H1 (cell line): ENCODE data around the gene VSTM2B. TPM values are rescaled to one million over a fixed set of nuclear protein-coding genes. Genes with fewer than 3 reads are reported as not detected.

Experiments used
- ATF2 ChIP-seq: IDR thresholded peaks from 2 replicates; pipeline ENCODE4 v1.6.1; 2012; ENCODE audit warnings: low read length, inconsistent platforms
- CHD1 ChIP-seq: IDR thresholded peaks from 2 replicates; pipeline ENCODE4 v1.6.1; 2012; ENCODE audit warnings: low read depth, low read length, improper control_type of control experiment
- HDAC6 ChIP-seq: IDR thresholded peaks from one replicate; pipeline ENCODE4 v1.7.1; 2012; ENCODE audit warnings: low read depth, mild to moderate bottlenecking, inconsistent platforms, low read length, moderate library complexity
- JUND ChIP-seq: IDR thresholded peaks from 2 replicates; pipeline ENCODE4 v1.6.1; 2011; ENCODE audit warnings: mild to moderate bottlenecking, improper control_type of control experiment, low read length
- KDM5A ChIP-seq: fragments of 200-600 bp; IDR thresholded peaks from 2 replicates; pipeline ENCODE4 v1.7.1; 2012; ENCODE audit warnings: mild to moderate bottlenecking, low read length, inconsistent platforms, mixed read lengths
- RNF2 ChIP-seq: fragments of 200-900, 300-1000 bp; sonication (generic); IDR thresholded peaks from 2 replicates; pipeline ENCODE4 v1.7.1; 2016; ENCODE audit warnings: borderline replicate concordance, low read depth, mild to moderate bottlenecking, antibody characterized with exemption, low read length; ENCODE audit not compliant: poor library complexity, severe bottlenecking; ENCODE audit errors: missing control alignments
- polyA plus RNA-seq, 7 experiments: library from polyadenylated mRNA; depleted of rRNA in 3 of 7; stranded (reverse) in 5 of 7; unstranded in 2 of 7; fragments of >200 nt in 5 of 7; fragments of 200-250 nt in 2 of 7; gene quantifications; 1 replicate in 5 of 7; 2 replicates in 1 of 7; 4 replicates in 1 of 7; pipeline versions ENCODE4 v1.2.1 to v1.2.3, GENCODE V29; 2011 to 2013; ENCODE audit warnings: missing spikeins in 2 of 7, mixed read lengths in 2 of 7
- total RNA-seq: library from RNA; stranded (reverse); fragmentation: NEBNext Ultra II Directional; extraction: Animal tissue kit (Norgen Biotek cat#: 25700); gene quantifications from 2 replicates; pipeline ENCODE4 v1.2.1, GENCODE V29; 2021

Gene VSTM2B
- total and polyA plus RNA-seq, 2 of the 8 experiments (the other 6 are each of a cell fraction or from before 2014, with no cell fraction given): 0.82 to 1.5 TPM

DNA sequence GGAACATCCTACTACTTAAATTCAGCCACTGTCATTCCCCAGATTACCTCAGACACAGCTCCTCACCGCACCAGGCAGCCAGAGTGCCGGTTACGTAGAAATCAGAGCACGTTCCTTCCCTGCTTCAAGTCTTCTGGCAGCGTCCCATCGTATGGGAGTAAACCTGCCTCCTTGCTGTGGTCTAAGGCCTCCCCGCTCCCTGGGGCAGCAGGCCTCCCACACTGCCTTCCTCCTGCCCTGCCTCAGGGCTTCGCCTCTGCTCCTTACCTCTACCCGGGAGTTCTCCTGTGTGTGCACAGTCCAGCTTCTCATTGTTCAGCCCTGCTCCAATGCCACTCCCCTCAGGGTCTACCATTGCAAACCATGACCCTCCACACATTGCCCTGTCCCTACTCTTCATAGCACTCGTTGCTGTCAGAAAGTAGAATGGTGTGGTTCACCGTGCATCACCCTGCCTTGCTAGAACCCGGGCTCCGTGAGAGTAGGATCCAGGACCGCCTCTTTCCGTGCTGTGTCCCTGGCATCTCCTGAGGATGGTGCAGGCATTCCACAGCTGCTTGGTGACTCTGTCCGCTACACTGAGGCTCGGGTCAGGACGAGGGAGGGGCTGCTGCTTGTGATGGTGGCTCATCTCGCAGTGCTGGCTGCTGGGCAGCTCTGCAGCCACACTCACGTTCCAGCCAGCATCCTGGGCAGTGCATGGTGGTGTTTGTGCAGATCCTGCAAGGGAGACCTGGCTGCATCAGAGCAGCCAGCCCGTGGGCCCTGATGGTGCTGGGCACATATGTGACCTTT, 87.2 kb downstream of the VSTM2B start (continued):
- TF ChIP-seq JUND: no peak
- no peak for TF ChIP-seq KDM5A
- TF ChIP-seq CHD1: no peak
- TF ChIP-seq RNF2: no peak
- no peak for TF ChIP-seq HDAC6
- no peak for TF ChIP-seq ATF2
